Measurements from ENCODE around the gene MSI2.

- no peak for TF ChIP-seq CTCF (IDR thresholded peaks at IDR 0.05)
- TF ChIP-seq POLR2A (IDR thresholded peaks at IDR 0.05), result no peak
Measured at GRCh38 chr17:57234061-57234738, 22.1 kb upstream of the MSI2 start.
